ENCODE measurements around the gene DLG2.

The DLG2 gene

GRCh38 chr11:85089654-85090053, 537.5 kb downstream of the DLG2 start:
- TF ChIP-seq CTCF (IDR thresholded peaks at IDR 0.05; ENCODE audit: low read depth, low read length), result no peak
- no peak for DNase-seq (ENCODE audit: low read depth, low spot score)

GRCh38 chr11:85088286-85088685, 538.9 kb downstream of the DLG2 start:
- peak; percentile 20 for DNase-seq (ENCODE audit: low read depth, low spot score)
- no peak overlapping the region for H3K4me3 ChIP-seq (ENCODE audit: low read depth, low read length)
- TF ChIP-seq CTCF (IDR thresholded peaks at IDR 0.05; ENCODE audit: low read depth, low read length), result no peak
- in situ Hi-C loops (cut with HindIII; ENCODE audit: low sequenced_read_pairs), result no loop called here

More at GRCh38 chr11:85089654-85090053, 537.5 kb downstream of the DLG2 start:
- no peak overlapping the region for H3K4me3 ChIP-seq (ENCODE audit: low read depth, low read length)
- in situ Hi-C loops (cut with HindIII; ENCODE audit: low sequenced_read_pairs), result no loop called here

GRCh38 chr11:85086504-85087284, 540.5 kb downstream of the DLG2 start:
- no peak for TF ChIP-seq CTCF (IDR thresholded peaks at IDR 0.05; ENCODE audit: low read depth, low read length)
- in situ Hi-C loops (cut with HindIII; ENCODE audit: low sequenced_read_pairs), result no loop called here
- no peak overlapping the region for H3K4me3 ChIP-seq (ENCODE audit: low read depth, low read length)
- peak; percentile 6 for DNase-seq (ENCODE audit: low read depth, low spot score)

- no peak for TF ChIP-seq CTCF (IDR thresholded peaks at IDR 0.05; ENCODE audit: low read depth, low read length)
- H3K4me3 ChIP-seq (ENCODE audit: low read depth, low read length), result no peak overlapping the region
- in situ Hi-C loops (cut with HindIII; ENCODE audit: low sequenced_read_pairs), result no loop called here
- peak; percentile 64 for DNase-seq (ENCODE audit: low read depth, low spot score)
Observed at GRCh38 chr11:85076535-85077330, 550.4 kb downstream of the DLG2 start.

- TF ChIP-seq CTCF (IDR thresholded peaks at IDR 0.05; ENCODE audit: low read depth, low read length), result no peak
- no peak for DNase-seq (ENCODE audit: low read depth, low spot score)
- H3K4me3 ChIP-seq (ENCODE audit: low read depth, low read length), result no peak overlapping the region
- in situ Hi-C loops (cut with HindIII; ENCODE audit: low sequenced_read_pairs), result no loop called here
Observed at GRCh38 chr11:85062659-85063058, 564.5 kb downstream of the DLG2 start.

- in situ Hi-C loops (cut with HindIII; ENCODE audit: low sequenced_read_pairs), result no loop called here
- TF ChIP-seq CTCF (IDR thresholded peaks at IDR 0.05; ENCODE audit: low read depth, low read length), result no peak
- no peak overlapping the region for H3K4me3 ChIP-seq (ENCODE audit: low read depth, low read length)
- peak; percentile 7 for DNase-seq (ENCODE audit: low read depth, low spot score)
Observed at GRCh38 chr11:85052636-85053035, 574.5 kb downstream of the DLG2 start.

All from astrocyte of the spinal cord (primary cell).